Activated CD4-positive, alpha-beta T cell treated with anti-CD3 and anti-CD28 coated beads, Interleukin-2, amount 50 U/mL, for 16 hours (primary cell): ENCODE measurements around the gene SALL3.

Experiments used
- DNase-seq: peaks from one replicate; pipeline ENCODE4 v3.0.0-alpha.2; 2020

Gene SALL3

DNA sequence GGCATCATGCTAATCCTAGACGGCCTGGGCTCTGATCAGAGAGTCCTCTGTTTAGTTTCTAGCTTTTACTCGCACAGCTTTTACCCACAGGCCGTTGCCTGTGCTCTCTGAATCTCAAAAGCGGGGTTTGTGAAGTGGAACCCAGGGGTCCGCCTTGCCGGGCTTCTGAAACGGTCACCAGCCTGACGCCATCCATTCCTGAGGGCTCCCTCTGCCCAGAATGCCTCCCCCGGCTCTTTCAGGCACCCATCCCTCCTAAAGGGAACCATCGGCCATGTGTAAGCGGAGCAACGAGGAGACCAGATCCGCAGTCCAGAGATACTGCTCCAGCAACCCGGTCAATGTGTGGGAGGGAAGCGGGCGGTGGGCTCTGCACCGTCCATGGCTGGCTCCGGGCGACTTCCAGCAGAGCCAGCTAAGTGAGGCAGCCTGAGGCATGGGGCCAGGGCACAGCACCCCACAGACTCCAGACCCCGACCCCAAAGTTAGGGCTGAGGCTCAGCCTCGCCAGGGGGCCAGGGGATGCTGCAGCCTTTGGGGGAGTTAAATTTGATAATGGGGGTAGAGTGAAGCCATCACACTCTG is 28.8 kb downstream of the SALL3 start:
- DNase-seq = no peak

DNA sequence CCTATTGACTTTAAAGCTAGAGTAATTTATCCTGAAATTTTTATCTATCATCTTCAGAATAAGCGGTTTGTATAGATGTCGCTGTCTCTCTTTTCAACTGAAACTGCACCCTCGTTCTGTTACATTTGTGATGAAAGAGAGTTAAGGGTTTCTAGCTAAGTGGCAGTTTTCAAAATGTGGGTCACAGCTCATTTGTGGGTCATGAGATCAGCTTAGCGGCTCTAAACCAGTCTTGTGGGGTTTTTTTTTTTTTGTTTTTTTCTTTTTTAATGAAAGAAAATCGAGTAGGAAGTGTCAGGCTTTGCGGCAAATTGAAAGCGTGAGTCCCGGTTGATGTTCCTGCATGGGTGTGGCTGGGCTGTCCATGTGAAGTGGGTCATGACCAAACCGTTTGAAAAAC is 31.2 kb downstream of the SALL3 start:
- DNase-seq = no peak

DNA sequence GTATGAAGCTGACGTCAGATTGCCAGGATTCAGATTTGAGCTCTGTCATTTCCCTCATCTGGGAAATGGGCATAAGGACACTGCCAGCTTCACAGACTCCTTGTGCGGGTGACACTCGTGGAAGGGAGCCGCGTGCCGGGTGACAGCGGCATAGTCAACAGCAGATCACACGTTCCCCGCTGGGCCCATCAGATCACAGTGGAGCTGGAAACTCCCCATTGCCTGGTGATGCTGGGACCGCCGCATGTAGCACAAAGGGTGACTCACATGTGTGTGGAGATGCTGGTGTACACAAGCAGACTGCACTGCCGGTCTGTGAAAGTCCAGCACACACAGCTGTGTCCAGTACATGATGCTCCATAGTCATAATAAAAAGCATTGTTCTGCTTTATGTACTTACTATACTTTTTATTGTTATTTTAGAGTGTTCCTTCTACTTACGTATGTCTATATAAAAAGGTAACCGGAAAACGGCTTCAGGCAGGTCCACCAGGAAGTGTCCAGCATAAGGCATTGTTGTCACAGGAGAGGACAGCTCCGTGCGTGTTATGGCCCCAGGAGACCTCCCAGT is 31.8 kb downstream of the SALL3 start:
- DNase-seq = no peak

DNA sequence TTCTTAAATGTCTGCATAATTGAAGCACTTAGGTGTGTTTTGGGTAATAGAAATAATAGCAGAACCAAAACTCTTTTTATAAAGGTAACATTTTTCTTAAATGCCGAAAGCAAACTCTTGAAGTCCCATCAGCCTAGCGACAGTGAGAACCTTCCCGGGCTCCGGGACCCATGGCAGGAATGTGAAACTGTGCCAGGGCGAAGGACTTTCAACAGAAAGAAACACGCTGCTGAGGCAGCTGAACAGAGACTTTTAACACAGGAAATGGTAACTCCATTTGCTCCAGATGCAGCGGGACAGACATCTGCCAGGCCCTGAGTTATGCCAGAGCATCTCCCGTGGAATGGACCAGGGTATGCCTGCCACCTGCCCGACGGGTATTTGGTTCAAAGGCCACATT is 34.3 kb downstream of the SALL3 start:
- DNase-seq = no peak

DNA sequence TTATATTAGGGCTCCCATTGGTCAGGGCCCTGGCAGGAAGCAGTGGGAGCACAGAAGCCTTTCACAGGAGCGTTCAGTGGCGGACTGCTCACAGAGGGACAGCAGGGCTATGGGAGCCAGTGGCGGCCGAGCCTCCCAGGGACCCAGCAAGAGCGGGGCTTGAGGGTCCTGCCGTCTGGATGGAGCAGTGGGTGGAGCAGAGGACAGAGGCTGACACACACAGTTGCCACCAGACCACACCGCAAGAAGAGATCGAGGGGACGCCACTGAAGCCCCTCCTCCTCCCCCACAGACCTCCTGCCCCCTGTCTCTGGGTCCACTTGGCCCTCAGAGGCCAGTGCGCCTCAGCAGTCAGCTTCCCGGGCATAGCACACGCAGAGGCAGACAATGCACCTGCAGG is 39.3 kb downstream of the SALL3 start:
- DNase-seq = no peak

DNA sequence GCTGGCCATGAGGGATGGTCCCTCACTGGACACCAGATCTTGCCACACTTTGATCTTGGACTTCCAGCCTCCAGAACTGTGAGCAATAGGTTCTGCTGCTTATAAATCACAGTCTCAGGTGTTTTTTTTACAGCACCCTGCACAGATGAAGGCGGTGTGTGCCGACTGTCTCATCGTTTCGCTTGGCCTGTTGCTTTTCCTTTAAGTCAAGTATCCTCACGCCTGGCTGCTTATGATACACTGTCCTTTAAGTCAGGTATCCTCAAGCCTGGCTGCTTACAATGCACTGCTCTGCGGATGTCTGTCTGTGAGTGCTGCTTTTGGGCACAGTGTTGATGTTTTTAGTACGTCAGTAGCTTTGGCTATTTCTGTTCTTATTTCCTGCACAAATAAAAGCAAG is 40.3 kb downstream of the SALL3 start:
- DNase-seq = no peak

DNA sequence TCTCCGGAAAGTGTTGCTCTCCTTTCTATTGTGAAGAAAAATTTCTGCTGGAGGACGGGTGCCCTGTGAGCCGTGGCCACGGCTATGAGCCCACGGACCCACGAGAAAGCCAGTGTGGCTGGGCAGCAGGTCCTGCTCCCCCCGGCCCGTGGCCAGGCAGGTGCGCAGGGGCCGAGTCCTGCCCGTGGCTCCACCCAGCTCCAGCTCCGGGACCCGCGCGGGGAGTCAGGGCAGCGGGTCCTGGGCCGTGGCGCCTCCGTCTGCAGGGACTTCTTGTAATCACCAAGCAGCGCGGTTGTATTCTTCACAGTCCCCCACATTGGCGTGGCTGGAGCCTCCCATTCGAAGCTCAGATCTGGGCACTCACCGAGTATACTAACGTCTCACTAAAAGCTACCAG is 43.0 kb downstream of the SALL3 start:
- no peak for DNase-seq

DNA sequence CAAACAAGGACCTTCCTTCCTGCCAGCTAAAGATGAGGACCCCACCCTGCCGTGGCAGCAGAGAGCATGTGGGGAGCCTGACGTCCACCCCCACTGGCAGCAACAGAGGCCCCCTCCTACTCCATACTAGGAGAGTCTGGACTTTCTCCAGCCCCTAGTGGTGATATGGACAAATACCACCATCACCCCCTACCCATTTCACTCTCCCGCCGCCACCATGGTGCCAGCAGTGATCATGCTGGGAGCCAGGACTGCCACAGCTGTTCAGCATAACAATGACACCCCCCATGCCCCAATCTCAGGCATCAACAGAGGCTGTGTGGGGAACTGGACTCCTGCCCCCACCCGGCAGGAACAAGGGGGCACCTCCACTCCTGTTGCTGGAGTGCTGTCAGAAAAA is 46.9 kb downstream of the SALL3 start:
- DNase-seq = no peak

DNA sequence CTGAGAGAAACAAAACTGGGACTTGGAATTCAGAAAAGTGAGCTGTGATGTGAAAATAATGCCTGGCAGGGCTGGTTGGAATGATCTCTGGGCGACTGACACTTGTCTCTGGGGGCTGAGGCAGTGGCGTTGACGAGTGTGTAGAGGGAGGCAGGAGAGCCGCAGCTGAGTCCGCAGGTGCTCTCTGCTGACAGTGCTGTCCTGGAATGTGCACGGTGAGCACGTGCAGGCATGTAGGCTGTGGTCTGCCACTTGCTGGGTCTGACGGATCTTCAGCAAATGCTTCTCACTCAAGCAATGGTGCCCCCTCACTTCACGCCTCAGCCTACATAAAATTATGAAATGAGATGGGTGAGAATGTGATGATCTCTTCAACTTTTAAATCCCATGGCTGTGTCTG is 51.1 kb downstream of the SALL3 start:
- no peak for DNase-seq

DNA sequence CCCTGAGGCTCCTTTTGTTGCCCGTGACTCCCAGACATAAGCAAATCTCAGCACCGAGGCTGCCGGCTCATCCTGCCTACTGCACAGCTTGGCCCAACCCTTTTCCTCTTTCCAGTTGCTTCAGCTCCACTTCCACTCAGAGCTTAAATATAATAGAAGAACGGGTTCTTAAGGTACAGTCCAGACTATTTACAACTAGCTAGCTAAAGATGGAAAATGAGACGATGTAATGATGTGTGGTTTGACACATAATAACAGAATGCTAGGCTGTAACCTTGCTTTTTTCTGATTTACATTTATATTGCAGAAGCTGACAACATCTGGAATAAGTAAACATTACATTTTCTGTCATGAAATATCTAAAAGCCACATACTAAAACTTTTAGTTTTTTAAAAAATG is 62.7 kb downstream of the SALL3 start:
- no peak for DNase-seq

DNA sequence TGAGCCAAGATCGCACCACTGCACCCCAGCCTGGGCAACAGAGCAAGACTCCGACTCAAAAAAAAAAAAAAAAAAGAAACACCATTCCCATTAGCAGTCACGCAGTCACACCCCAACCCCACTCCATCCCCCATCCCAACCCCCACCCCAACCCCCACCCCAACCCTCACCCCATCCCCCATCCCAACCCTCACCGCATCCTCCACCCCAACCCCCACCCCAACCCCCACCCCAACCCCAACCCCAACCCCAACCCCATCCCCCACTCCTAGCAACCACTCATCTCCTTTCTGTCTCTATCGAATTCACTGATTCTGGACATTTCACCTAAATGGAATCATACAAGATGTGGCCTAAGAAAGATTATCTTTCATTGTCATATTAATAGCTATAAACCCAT is 63.7 kb downstream of the SALL3 start:
- DNase-seq = no peak

DNA sequence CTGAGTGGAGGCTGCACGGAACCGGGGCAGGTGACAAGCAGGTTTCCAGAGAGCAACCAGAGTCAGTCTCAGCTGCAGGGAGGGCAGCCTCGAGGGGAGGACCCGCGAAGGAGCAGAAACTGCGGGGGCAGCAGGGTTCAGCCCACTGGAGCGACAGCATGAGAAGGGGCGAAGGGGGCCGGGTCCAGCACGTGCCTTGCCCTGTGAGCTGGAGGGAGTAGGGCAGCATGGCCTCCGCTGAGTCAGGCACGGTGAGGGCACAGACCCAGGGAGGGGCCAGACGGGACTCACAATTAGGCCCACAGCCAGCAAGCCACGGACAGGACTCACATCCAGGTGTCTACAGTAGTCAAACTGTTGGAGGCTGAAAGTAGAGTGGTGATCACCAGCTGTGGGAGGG is 66.9 kb downstream of the SALL3 start:
- no peak for DNase-seq

DNA sequence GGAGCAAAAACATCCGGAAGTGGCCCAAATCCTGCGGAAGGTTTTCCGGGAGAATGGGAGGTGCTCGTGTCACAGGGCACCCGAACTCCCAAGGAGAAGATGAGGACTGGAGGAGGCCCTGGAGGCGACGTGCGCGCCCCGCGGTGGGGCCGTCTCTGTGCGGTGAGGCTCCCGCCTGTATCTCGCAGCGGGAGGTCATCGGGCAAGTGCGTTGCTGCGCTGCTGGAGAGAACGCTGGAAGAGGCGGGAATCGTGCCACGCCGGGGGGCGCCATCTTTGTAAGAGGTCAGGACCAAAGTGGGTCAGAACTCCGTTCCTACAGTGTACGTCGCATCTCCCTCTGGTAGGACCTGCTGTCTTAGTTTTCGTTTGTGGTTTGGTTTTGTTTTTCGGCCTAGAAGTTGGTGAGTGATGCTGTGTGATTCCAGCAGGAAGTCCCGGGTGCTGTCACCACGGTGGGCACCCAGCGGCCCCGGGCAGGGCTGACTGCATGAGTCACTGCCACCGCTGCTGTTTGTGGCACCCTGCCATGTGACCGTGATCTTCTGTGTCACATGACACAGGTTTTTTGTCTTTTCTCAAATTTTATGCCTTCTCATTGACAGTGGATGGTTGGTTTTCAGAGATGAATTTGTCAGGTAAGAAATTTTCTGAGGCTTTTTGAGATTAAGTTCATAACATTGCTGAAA is 68.1 kb downstream of the SALL3 start:
- no peak for DNase-seq

DNA sequence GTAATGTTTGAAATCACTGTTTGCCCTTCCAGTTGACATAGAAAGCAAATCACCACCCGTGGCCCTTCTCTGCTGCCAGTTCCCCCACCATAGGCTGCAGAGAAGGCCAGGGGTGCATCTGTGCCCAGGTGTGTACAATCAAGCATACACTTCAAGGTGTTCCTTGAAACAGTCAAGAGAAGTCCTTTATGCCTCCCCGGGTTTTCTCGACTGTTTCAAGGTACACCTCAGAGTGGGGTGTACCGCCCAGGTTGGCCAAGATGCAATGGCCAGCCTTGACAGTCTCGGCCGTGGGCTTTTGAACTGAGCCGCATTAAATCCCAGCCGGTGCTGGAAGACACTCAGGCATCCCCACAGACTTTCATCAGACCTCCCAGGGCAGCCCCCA is 68.6 kb downstream of the SALL3 start:
- DNase-seq = no peak

DNA sequence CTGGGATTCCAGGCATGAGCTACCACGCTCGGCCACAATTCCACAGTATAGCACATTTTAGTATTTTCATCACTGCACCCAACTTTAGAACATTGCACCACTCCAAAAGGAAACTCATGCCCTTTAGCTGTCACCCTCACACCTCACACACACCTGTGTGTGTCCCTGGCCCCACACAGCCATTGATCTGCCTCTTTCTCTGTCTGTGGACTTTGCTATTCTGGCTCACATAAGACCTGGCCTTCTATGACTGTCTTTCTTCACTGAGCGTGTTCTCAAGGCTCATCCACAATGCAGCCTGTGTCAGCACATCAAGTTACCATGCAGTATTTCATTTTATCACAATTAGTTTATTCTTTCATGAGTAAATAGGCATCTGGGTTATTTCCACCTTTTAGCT is 69.9 kb downstream of the SALL3 start:
- DNase-seq = no peak
